Neutrophil (primary cell): ENCODE data around the gene PCYT1A.
A peak's percentile ranks its signal among the peaks of the same experiment; 100 is the strongest.

Experiments used
- H3K27ac ChIP-seq: fragments of 200-600 bp; sonication (generic); 2 replicates; pipeline ENCODE4 v1.5.1; 2016; ENCODE audit warnings: mild to moderate bottlenecking, moderate library complexity
- H3K27me3 ChIP-seq: fragments of 200-600 bp; sonication (generic); 2 replicates; pipeline ENCODE4 v1.6.0; 2016; ENCODE audit warnings: mild to moderate bottlenecking
- H3K36me3 ChIP-seq: fragments of 200-600 bp; sonication (generic); 2 replicates; pipeline ENCODE4 v1.5.1; 2017
- H3K4me1 ChIP-seq, 2 experiments: fragments of 200-600 bp in 1 of 2; sonication (generic) in 1 of 2; 1 replicate in 1 of 2; 2 replicates in 1 of 2; pipeline versions ENCODE4 v1.5.1 to v1.6.1; 2013 to 2016; ENCODE audit warnings: low read depth in 1 of 2, low read length in 1 of 2, mild to moderate bottlenecking in 1 of 2, moderate library complexity in 1 of 2; ENCODE audit not compliant: control insufficient read depth in 1 of 2, insufficient read depth in 1 of 2
- H3K4me3 ChIP-seq, 2 experiments: fragments of 200-600 bp in 1 of 2; sonication (generic) in 1 of 2; 1 replicate in 1 of 2; 2 replicates in 1 of 2; pipeline ENCODE4 v1.5.1; 2013 to 2016; ENCODE audit warnings: low read depth in 1 of 2, low read length in 1 of 2, mild to moderate bottlenecking in 1 of 2, moderate library complexity in 1 of 2
- H3K9me3 ChIP-seq: fragments of 200-600 bp; sonication (generic); 2 replicates; pipeline ENCODE4 v1.5.1; 2016
- CTCF ChIP-seq: fragments of 200-600 bp; sonication (generic); IDR thresholded peaks from 2 replicates; pipeline ENCODE4 v1.5.1; 2016; ENCODE audit warnings: antibody characterized with exemption

PCYT1A gene

GRCh38 chr3:196222876-196223595, 64.5 kb downstream of the PCYT1A start:
- Histone ChIP-seq H3K27me3 (no peaks in the 10 kb centered on the region), H3K4me3 (no peak overlapping the region), H3K4me1 (peaks cover 60 to 63% of the 10 kb centered on the region in 2 experiments), H3K27ac (peak overlapping the region; percentile 39), H3K36me3 (peaks cover 4% of the 10 kb centered on the region), H3K9me3 (no peaks in the 10 kb centered on the region)
- no peak for TF ChIP-seq CTCF

GRCh38 chr3:196220991-196221390, 66.5 kb downstream of the PCYT1A start:
- Histone ChIP-seq H3K4me3 (peak overlapping the region; percentile 58 to 64), H3K27me3 (no peaks in the 10 kb centered on the region), H3K9me3 (no peaks in the 10 kb centered on the region), H3K4me1 (peaks cover 67 to 68% of the 10 kb centered on the region in 2 experiments), H3K36me3 (no peaks in the 10 kb centered on the region), H3K27ac (peak overlapping the region; percentile 93)
- no peak for TF ChIP-seq CTCF

- no peak for TF ChIP-seq CTCF
- no peaks in the 10 kb centered on the region for H3K36me3 ChIP-seq
- H3K27me3 ChIP-seq: no peaks in the 10 kb centered on the region
- peak overlapping the region; percentile 58 to 64 for H3K4me3 ChIP-seq
- no peaks in the 10 kb centered on the region for H3K9me3 ChIP-seq
- peaks cover 71 to 72% of the 10 kb centered on the region in 2 experiments for H3K4me1 ChIP-seq
- H3K27ac ChIP-seq: peak overlapping the region; percentile 93
Observed at GRCh38 chr3:196220587-196220986, 66.9 kb downstream of the PCYT1A start.

GRCh38 chr3:196219970-196220311, 67.6 kb downstream of the PCYT1A start:
- H3K27ac ChIP-seq: peak overlapping the region; percentile 93
- H3K9me3 ChIP-seq: no peaks in the 10 kb centered on the region
- no peaks in the 10 kb centered on the region for H3K36me3 ChIP-seq
- no peaks in the 10 kb centered on the region for H3K27me3 ChIP-seq
- peaks cover 72% of the 10 kb centered on the region in 2 experiments for H3K4me1 ChIP-seq
- peak overlapping the region; percentile 58 to 64 for H3K4me3 ChIP-seq
- no peak for TF ChIP-seq CTCF

- Histone ChIP-seq H3K36me3 (no peaks in the 10 kb centered on the region), H3K4me3 (peak overlapping the region; percentile 58 to 64), H3K27ac (peak overlapping the region; percentile 93), H3K4me1 (peaks cover 72% of the 10 kb centered on the region in 2 experiments), H3K9me3 (no peaks in the 10 kb centered on the region), H3K27me3 (no peaks in the 10 kb centered on the region)
- no peak for TF ChIP-seq CTCF
Observed at GRCh38 chr3:196219194-196219969, 68.1 kb downstream of the PCYT1A start.
